Right kidney (tissue), 1 donor: ENCODE results near the gene EIF5A2.

Source experiments
- DNase-seq: peaks from one replicate; pipeline ENCODE4 v3.0.0-alpha.2; 2016

Gene EIF5A2

GRCh38 chr3:170862618-170863374 is 45.6 kb downstream of the EIF5A2 start:
- no peak for DNase-seq

DNA sequence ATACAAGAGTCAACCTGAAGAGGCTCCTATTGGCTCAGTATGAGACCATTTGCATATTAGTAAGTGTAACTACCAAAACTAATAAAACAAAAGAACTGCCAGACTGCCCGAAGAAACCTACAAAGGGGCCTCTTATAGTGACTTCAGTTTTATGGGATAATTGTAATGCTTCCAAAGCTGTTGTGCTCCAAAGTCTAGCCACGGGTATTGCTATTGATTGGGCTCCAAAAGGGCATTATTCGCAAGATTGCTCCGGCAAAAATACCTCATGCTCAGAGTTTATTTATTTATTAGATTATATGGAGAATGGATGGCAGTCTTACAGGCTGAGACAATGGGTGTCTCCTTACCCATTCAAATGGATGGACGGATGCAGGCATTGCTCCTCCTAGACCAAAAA is 49.8 kb downstream of the EIF5A2 start:
- DNase-seq = no peak

DNA sequence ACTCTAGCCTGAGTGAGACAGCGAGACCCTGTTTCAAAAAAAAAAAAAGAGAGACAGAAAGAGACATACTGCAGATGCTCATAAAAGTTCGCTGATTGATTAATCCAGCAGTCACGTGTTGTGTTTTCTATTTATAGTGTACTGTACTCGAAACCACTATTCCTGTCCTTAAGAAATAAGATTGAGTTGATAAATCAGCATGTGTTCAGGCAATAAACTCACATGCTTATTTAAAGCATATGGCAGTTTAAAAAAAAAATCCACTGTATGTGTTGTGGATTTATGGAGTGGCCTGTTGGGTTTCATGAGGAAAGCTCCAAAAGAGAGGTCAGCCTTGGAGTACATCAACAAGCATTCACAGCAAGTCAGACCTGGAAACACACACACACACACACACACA is 56.1 kb downstream of the EIF5A2 start:
- no peak for DNase-seq

- DNase-seq = no peak
Measured at GRCh38 chr3:170848292-170848917, 60.0 kb downstream of the EIF5A2 start.

DNA sequence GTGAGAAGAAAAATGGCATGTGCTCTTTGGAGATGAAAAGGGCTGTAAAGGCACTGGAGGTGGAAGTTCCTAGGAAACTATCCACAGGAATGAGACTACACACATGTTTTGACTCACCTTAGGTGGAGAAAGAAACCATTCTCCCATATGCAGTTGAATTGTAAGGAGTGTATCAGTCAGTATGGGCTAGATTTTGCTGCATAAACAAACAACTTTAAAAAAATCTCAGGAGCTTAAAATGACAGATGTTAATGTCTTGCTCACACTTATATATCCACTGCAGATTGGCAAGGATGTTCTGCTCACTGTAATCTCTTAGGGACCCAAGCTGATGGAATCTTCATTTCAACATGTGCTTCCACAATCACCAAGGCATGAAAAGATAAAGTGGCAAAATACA is 64.1 kb downstream of the EIF5A2 start:
- no peak for DNase-seq

DNA sequence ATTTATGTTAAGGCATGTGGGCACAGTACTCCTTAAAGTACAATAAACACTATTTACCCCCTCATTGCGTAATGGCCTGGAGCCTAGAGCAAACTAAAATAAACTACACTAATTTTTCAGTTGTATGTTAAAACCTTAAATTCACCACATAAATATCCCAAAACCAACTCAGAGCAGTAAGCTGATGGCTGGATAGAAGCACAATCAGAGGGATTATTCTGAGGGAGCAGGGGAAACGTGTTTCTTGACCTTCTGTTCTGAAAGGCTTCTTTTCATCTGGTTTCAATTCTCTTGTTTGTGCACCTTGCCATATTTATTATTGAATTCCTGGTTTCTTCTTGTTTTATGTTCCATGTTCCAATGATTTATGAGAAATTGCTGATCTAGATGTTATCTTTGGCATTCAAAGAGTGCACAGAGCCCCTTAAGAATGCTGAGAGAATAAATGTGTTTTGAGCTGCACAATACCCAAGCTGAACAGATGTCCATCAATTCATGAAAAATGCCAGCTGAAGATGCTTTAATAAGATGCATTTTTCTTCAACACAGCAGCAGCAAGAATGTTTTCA is 68.1 kb downstream of the EIF5A2 start:
- DNase-seq = no peak

DNA sequence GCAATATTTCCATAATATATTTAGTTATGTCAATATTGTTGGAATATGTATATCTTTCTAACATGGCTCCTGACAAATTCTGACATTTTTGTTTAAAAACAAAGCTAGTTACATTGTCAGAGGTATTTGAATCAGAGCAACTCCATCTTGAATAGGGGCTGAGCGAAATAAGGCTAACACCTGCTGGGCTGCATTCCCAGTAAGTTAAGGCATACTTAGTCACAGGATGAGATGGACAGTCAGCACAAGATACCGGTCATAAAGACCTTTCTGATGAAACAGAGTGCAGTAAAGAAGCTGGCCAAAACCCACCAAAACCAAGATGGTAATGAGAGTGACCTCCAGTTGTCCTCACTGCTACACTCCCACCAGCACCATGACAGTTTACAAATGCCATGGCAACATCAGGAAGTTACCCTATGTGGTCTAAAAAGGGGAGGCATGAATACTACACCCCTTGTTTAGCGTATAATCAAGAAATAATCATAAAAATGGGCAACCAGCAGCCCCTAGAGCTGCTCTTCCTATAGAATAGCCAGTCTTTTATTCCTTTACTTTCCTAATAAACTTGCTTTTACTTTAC is 68.8 kb downstream of the EIF5A2 start:
- DNase-seq = no peak
